Islet of Langerhans (tissue), 1 donor: ENCODE data around the gene GSE1.

Experiments used
- FAIRE-seq: peaks from one replicate; lab custom pipeline; 2011; peaks lifted over from hg19 to GRCh38; lab: Jason Lieb, UNC

GSE1 gene

DNA sequence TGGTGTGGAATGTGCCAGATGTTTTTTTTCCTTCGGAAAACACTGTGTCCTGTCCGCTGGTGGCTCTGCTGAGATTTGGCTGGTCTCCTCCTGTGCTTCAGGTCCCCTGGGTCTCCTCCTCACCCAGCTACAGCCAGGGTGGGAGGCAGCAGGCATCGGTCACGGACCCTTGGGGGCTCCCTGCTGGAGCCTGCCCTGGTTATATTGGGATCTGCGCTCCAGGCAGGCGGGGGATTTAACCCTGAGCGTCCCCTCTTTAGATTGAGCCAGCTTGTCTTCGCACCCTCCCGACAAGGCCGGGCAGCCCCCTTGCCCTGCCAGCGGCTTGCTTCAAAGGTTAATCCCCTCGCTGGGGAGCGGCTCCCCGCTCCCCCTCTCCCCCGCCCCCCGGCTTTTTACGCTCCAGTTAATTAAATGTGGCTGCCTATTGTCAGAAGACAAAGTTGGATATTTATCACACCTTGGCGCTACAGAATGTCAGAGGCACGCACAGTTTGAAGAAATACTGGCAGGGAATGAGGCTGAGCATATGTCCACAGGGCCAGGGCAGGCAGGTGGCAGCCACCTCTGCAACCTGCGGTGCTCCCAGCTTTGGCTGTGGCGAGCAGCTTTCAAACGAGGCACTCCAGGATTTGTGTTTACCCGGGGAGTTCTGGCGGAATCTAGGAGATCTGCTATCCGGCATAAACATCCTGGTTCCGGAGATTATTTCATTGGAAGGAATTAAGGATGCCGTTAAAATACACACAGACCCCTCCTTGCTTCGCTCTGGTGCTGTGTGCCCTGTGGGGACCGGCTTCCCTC, 38.2 kb upstream of the GSE1 start:
- FAIRE-seq = no peak

DNA sequence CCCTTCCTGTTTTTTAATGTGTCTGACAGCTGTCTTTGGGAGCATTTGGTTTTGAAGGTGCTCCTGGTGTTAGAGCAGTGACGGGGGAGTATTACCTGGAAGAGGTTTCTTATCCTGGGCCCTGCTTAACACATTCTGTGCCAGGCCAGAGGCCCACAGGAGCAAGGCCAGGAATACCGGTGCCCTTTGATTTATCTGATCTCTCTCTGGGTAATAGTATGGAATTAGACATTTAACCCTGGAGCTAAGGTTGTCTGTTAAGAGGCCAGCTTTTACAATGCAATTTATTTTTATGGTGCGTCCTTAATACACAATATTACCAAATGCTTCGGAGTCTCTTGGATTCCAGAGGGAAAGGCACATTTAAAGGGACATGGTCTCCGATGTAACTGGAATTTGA, 37.2 kb upstream of the GSE1 start:
- FAIRE-seq = no peak

DNA sequence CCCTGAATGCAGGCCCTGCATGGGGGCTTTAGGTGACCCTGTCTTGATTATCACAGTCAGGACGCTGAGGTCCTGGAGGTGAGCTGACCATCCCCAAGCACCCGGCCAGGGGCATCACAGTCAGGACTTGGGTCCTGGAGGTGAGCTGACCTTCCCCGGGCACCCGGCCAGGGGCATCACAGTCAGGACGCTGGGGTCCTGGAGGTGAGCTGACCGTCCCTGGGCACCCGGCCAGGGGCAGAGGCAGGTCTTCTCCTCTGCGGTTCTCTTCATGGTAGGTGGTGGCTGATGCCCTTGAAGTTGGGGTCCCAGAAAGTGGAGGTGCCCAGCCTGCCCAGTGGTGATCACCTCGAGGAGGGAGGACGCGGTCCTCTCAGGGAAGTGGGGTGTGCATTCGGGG, 36.2 kb upstream of the GSE1 start:
- FAIRE-seq = no peak

DNA sequence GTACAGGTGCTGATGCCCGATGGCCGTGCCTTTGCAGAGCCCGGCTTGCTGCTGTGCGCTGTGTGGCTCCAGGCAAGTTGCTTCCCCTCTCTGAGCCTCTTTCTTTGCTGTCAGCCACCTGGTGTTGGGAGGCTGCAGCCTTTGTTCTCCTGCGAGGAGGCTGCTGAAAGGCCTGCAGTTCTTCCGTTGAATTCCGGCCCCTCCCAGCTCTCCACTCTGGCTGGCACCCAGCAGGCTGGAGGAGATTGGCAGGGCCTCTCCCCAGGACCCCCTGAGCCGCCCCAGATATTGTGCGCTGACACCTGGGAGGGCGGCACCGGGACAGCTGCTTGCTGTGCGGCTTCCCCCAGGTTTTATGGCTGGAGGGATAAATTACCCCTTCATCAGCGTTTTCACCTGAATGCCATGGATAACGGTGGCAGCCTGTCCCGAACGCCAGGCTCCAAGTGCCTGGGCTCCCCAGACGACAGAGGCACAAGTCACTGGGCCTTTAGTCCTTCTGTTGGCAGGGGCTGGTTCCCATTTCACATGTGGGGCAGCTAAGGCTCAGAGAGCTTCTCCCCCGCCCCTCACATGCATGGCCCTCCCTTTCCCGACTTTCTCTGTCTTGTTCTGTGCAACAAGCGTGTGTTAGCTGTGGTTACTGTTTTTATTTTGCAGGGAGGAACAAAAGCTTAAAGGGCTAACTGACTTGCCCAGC, 35.1 kb upstream of the GSE1 start:
- no peak for FAIRE-seq

DNA sequence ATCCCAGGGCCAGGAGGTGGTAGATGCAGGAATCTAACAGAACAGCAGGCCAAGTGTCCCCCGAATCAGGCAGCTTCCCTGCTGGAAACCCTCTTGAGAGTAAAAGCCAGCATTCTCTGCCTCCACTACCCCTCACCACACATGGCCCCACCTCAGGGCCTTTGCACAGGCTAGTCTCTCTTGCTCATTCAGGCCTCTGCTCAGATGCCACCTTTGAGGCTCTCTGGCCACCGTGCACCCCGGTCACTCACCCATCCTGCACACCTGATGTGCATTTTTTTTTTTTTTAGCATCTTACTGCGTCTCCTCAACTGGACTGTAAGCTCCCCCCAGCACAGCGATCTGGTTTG, 34.5 kb upstream of the GSE1 start:
- no peak for FAIRE-seq

DNA sequence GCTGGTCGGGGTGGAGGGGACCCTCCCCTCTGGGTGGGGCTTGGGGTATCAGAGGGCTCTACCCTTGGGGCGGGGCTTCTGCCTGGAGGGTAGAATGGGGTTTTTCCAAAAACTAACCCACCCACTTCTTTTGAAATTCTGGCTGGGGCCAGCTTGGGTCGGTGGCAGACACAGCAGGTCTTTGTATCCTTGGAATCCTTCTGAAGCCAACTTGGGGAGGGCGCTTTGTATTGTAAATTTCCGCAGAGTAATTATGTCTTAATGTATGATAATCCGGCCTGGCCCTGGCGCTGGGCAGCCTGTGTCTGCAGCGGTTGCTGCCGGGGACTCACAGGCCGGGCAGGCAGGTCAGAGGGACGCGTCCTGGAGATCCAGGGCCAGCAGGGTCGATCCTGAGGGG, 33.9 kb upstream of the GSE1 start:
- FAIRE-seq = no peak

DNA sequence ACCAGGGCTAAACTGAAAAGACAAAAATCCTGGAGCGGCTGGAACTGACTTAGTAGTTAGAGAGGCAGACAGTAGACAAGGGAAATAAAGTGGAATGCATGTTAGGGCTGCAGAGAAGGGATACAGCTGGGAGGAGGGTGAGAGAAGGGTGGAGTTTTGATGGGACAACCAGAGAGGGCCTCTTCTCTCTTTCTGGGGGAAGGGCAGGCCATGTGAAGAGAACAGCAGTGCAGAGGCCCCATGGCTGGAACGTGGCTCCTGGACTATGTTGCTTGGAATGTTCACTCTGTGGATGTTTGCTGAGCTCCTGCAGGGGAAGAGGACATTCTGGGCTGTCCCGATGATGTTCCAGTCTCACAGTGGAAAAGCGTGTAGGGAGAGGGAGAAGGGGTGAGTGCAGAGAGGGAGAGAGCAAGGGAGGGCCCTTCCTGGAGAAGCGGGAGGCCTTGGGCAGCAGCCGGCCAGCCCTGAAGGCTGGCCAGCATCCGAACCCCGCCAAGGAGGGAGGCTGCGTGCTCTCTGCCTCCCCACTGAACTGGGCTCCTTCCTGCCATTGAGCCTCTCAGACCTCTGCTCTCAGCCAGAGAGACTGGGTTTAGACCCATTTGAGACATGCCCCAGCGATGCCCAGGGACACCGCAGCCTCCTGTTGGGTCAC, 33.1 kb upstream of the GSE1 start:
- FAIRE-seq = no peak

DNA sequence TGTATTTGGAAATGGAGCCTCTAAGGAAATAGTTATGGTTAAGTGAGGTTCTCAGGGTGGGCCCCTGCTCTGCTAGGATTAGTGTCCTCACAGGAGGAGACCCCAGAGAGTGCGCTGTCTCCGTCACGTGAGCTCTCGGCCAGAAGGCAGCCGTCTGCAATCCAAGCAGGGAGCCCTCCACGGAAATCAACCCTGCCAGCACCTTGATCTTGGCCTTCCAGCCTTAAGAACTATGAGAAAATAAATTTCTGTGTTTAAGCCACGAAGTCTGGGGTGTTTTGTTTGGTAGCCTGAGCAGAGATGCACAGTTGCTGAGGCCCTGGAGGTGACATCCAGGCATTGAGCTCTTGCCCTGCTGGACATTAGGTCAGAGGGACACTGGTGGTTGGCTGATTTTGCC, 32.4 kb upstream of the GSE1 start:
- no peak for FAIRE-seq

DNA sequence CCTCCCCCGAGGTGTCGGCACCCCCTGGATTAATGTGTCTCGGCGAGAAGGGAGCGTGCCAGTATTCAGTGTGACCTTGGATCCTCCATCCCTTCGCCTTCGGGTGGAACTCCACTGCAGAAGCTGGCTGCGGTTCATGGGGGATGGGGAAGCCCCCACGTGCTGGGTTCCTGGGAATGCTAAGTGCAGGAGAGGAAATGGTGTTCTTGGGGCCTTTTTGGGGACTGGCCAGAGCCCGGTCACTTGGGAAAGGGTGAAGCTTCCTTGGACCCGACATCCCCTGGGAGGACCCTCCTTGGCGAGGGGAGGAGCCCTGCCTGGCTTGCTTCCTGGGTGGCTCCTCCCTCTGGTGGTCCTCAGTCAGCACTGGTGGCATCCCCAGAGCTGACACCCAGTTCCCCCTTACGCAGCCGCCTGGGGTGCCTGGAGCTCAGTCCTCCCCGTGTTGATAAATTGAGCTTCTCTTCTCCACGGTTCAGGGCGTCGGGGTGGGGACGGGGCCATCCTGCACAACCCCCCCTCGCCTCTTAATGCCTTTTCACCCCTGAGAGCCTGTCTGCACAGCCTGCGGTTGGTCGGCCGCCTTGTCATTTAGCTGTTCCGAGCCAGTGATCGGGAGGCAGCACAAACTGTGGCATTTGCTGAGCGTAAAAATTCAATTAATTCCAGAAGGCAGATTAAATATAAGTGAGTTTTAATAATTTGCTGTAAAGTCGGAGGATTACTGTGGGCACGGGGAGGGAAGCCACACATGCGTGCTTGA, 30.7 kb upstream of the GSE1 start:
- FAIRE-seq = no peak

DNA sequence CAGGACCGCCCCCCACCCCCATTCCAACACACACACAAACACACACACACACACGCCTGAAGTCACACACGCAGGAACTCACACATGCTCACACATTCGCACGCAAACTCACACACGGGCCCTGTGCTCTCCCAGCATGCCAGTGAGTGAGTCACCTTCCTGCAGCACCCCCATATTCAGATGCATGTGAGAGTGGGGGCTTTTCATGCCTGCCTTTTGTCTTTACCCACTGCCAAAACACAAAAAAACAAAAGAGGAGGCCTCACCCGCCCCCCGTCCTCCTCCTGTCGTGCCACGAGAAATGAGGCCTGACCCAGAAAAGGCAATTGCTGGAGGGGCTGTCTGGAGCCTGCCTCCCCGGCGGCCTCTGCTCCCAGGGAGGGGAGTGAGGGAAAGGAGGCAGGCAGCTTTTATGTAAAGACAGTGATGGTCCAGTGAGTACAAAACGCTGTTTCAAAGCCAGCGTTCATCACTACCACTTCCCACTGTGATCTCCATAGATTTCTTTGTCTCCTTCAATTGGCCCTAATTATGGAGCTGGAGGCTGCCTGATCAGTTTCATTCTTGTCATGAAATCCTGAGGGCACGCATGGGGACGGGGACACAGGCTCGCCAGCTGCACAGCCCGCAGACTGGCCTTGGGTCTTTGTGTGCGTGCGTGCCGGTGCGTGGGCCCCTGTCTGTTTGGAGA, 29.5 kb upstream of the GSE1 start:
- no peak for FAIRE-seq

DNA sequence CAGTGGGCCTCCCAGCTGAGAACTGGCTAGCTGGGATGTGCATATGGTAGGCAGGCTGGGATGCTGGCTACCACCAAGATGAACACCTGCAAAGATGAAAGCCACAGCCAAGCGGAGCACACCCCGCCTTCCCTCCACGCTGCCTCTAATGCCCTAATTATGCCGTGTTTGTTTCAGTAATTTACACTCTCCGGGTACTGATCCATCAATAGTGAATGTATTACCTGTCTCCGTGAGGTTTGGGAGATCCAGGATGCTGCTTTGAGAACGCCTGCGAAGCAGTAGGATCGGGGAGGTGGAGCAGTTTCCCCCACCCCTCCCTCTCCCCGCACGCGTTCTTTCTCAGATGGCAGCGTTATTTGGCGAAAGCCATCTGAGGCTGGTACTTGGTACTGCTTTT, 28.9 kb upstream of the GSE1 start:
- FAIRE-seq = no peak

DNA sequence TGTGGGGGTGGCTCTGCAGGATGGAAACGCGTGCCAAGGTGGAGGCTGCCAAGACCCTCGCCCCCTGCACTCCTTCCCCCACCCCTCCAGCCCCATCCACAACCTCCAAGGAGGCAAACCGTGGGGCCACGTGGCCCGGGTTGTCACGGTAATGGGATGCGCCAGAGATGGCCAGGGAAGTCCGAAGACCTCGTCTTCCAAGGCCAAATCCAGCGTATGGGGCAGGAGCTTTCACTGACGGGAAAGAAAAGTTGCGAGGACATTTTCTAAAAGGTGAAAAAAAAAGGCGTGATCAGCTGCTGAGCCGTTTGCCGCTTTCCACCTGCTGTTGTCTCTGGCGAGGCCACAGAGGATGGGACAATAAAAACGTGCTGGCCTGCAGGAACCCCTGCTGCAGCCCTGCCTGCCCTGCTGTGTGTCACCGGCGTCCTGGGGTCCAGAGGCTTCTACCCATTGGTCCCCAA, 28.3 kb upstream of the GSE1 start:
- FAIRE-seq = no peak

DNA sequence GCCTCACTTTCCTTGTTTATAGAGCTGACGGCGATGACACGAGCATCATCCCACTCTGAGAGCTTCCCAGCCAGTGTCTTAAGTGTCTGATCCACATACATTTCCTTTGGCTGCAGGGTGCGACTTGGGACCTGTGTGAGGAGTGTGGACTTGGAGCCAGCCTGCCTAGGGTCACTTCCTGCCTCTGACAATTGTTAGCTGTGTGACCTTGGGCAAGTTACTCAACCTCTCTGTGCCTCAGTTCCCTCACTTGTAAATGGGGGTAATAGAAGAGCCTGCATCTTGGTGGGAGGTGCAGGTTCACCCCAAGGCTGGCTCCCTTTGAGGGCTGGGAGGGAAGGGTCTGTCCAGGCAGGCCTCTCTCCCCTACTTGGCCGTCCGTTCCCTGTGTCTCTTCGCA, 27.4 kb upstream of the GSE1 start:
- no peak for FAIRE-seq

DNA sequence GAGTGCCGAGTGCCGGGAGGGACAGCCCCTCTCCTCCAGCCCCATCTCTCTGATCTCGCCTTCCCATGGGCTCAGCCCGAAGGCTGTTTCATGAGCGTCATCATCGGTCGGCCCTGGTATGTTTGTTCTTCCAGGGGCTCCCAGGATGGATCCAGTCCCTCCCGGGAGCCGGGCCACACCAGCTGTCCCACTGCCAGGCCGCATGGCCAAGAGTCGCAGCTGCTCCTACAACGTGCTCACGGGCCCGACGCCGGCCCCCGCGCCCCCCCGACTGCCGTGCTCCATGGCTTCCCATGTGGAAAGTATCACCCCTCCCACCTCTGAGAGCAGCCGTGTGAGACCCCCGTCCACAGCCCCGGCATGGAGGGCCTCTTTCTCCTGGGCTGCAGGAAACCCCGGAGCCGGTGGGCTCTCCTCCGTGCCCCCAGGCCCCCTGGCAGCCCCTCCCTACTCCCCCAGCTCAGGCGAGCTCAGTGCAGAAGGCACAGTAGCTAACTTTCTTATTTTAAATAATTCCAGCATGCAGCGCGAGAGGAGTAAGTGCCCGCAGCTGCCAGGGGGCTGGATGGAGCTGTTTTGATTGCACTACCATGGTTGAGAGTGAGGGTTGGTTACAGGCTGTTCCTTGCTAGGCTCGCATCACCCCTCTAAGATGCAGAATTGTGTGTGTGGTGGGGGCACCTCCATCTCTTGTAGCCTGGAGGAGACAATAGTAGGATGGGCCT, 26.6 kb upstream of the GSE1 start:
- no peak for FAIRE-seq

DNA sequence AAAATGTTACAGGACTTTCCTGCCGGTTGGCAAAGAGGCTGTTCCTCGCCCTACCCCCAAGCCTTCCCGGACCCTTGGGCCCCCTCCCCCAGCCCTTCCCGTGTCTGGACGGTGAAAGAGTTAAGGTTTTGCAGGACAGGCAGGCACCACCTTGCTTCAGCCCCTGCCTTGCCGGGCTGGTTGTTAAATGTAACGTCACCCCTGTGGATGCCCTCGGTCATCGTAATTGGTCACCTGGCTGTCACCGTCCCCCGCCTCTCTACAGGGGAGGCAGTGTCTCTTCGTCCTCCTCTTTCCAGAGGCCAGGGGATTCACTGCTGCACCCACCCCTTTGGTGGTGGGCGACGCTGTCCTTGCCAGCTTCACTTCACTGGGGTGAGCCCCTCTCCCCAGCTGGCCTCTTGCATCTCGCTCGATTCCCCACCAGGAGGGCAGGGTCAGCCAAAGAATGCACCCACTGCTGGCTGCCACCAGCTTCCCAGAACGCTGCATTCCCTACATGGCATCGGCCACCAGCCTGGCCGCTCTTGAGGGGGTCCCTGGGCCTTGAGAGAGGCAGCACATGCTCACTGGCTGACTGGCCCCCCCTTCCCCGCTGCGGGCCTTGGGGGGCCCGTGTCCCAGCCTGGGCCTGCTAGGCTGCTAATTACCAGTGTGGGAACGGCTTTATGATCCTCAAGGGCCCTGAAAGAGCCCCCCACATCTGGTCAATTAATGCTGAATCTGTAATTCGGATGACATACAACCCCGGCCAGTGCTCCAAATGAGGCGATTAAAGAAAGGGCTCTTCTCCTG, 25.2 kb upstream of the GSE1 start:
- no peak for FAIRE-seq

DNA sequence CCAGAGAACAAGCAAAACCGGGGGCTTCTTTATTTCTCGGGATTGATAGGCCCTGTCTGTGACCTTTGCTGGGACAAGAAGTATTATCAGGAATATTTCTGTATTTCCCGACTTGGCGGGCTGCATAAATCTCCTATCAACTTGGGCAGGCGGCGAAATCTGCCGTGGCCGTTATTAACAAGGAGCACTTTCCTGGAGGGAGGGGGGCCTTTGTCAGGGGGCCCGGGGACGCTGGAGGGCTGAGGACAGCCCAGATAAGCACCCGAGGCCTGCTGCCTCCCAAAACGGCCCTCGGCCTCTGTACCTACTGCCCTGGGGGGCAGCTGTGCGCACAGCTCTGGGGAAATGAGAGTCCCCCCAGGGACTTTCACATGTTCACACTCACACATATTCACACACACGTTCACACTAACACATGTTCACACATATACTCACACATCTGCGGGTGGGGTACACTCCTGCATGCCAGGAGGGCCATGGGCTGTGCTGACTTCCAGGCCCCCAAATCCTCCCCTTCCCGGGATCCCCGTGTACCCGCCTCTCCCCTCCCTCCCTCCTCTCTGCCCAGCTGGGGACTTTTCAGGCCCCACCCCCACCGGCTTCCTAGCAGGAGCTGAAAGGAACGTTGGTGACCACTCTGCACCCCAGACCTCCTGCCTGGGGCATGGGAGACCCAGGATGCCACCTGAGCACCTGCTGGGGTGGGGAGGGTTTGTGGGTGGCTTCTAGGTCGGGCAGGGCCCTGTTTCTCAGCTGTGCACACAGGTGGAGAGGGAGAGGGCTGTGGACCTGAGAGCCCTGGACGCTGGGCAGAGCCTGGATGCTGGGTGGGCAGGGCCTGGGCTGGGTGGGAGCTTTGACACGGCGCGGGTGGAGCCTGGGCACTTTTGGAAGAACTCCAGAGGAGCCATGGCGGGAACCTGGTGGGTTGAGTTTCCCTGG, 24.3 kb upstream of the GSE1 start:
- FAIRE-seq = no peak

DNA sequence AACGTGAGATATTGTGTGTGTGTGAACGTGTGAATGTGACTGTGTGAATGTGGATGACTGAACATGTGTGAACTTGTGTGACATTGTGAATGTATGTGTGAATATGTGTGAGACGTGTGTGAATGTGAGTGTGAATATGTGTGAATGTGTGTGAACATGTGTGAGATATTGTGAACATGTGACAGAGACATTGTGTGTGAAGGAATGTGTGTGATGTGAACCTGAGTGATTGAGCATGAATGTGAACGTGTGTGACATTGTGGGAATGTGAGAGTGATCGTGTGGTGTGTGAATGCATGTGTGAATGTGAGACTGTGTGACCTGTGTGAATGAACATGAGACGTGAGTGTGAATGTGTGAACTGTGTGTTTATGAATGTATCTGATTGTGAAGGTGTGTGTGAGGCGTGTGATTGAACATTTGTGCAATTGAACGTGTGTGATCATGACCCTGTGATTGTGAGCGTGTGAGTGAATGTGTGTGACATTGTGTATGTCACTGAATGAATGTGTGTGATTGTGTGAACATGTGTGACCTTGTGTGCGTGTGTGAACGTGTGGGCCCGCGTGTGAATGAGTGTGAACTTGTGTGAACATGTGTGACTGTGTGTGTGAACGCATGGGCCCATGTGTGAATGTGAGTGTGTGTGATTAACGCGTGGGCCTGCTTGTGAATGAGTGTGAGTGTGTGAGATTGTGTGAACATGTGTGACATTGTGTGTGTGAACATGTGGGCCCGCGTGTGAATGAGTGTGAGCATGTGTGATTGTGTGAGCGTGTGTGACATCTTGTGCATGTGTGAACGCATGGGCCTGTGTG, 23.2 kb upstream of the GSE1 start:
- FAIRE-seq = no peak

DNA sequence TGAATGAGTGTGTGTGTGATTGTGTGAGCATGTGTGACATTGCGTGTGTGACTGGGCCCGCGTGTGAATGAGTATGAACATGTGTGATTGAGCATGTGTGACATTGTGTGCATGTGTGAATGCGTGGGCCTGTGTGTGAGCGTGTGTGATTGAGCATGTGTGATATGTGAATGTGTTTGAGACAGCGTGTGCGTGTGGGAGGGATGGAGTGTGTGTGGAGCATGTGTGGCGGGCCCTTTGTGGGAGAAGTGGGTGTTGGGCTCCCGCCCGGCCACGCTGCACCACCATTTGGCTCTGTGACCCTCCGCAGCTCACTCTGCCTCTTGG, 22.7 kb upstream of the GSE1 start:
- FAIRE-seq = no peak

DNA sequence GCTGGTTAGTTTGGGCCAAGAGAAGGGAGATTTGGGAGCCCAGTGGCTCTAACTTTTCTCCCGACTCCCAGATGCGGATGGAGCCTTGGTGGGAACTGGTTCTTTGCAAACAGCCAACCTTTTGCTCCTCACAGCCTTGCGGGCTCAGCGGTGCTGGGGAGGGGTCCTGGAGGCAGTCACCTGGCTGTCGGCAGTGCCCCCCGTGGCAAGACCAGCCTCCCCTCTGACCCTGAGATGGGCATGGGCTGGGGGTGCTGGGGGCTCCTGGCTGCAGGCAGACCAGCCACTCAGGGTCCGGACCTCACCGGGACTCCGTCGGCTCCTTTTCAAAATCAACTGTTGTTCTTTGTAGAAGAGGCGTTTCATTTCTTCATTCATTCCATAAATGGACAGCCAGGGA, 21.7 kb upstream of the GSE1 start:
- no peak for FAIRE-seq
